ENCODE results near the gene DNAJC18.
"Not testable (repeated sequence)": the region's sequence is repeated elsewhere in the genome, so short reads cannot be mapped to it uniquely, and the experiment has no call there.

Gene DNAJC18

GRCh38 chr5:139388198-139388821, 51.0 kb downstream of the DNAJC18 start:
- in situ Hi-C loops (cut with HindIII; ENCODE audit: low sequenced_read_pairs): no loop called here
- no peak overlapping the region for H3K4me3 ChIP-seq (ENCODE audit: low read depth, low read length)
- TF ChIP-seq, protein P1, sequence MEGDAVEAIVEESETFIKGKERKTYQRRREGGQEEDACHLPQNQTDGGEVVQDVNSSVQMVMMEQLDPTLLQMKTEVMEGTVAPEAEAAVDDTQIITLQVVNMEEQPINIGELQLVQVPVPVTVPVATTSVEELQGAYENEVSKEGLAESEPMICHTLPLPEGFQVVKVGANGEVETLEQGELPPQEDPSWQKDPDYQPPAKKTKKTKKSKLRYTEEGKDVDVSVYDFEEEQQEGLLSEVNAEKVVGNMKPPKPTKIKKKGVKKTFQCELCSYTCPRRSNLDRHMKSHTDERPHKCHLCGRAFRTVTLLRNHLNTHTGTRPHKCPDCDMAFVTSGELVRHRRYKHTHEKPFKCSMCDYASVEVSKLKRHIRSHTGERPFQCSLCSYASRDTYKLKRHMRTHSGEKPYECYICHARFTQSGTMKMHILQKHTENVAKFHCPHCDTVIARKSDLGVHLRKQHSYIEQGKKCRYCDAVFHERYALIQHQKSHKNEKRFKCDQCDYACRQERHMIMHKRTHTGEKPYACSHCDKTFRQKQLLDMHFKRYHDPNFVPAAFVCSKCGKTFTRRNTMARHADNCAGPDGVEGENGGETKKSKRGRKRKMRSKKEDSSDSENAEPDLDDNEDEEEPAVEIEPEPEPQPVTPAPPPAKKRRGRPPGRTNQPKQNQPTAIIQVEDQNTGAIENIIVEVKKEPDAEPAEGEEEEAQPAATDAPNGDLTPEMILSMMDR (IDR thresholded peaks at IDR 0.05; ENCODE audit: low read depth, low read length, missing control alignments): no peak
- DNase-seq (ENCODE audit: low read depth): no peak

- DNase-seq (ENCODE audit: low read depth): no peak
- in situ Hi-C loops (cut with HindIII; ENCODE audit: low sequenced_read_pairs): no loop called here
- TF ChIP-seq, protein P1 (IDR thresholded peaks at IDR 0.05; ENCODE audit: low read depth, low read length, missing control alignments): no peak
- H3K4me3 ChIP-seq (ENCODE audit: low read depth, low read length): no peak overlapping the region
Observed at GRCh38 chr5:139387611-139388197, 51.6 kb downstream of the DNAJC18 start.

GRCh38 chr5:139386956-139387355, 52.4 kb downstream of the DNAJC18 start:
- DNase-seq (ENCODE audit: low read depth); H3K4me3 ChIP-seq (ENCODE audit: low read depth, low read length); in situ Hi-C loops (cut with HindIII; ENCODE audit: low sequenced_read_pairs): not testable (repeated sequence)

GRCh38 chr5:139386050-139386438, 53.3 kb downstream of the DNAJC18 start:
- TF ChIP-seq, protein P1 (IDR thresholded peaks at IDR 0.05; ENCODE audit: low read depth, low read length, missing control alignments): no peak
- DNase-seq (ENCODE audit: low read depth): no peak
- no peak overlapping the region for H3K4me3 ChIP-seq (ENCODE audit: low read depth, low read length)
- in situ Hi-C loops (cut with HindIII; ENCODE audit: low sequenced_read_pairs): no loop called here

DNA sequence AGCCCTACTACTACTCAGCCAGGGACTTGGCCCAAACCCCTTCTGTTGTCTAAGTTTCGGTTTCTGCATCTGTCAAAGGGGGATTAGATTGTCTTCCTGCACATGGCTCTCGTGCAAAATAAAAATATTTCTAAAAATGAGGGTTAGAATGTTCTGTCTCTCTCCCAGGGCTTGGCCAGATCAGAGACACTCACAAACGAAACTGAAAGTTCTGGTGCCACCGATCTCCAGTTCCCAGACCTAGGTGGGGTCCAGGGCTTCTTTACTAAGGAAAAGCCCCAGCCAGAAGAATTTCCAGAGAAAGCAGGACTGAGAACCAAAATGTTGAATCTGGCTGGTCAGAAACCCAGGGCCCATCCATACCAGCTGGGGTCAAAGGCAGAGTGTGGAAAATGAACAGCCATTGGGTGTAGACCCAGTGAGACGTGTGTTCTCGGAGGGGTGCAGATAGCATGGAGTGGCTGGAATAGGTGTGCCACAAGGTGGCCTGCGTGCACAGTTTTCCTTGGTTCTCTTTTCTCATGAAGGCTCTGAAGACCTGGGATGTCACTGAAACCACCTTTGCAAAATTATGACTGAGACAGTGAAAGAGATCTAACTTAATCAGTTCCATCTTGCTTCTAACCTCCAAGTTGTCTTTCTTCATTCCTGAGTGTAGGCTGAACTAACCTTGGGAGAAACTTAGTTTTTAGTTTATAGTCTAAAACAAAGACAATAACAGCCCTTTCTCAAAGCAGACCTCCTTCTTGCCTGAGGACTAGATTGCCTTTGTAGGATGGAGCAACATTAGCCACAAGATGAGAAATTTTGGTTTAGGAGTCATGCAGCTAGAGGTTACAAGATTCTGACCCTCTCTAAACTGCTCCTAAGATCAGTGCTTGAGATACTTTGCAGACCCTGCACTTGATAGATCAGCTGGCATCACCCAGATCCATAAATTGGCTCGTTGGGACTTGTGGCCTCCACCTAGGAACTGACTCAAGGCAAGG, 54.0 kb downstream of the DNAJC18 start:
- H3K4me3 ChIP-seq (ENCODE audit: low read depth, low read length): no peak overlapping the region
- TF ChIP-seq, protein P1 (IDR thresholded peaks at IDR 0.05; ENCODE audit: low read depth, low read length, missing control alignments): no peak
- no peak for DNase-seq (ENCODE audit: low read depth)
- in situ Hi-C loops (cut with HindIII; ENCODE audit: low sequenced_read_pairs): no loop called here

DNA sequence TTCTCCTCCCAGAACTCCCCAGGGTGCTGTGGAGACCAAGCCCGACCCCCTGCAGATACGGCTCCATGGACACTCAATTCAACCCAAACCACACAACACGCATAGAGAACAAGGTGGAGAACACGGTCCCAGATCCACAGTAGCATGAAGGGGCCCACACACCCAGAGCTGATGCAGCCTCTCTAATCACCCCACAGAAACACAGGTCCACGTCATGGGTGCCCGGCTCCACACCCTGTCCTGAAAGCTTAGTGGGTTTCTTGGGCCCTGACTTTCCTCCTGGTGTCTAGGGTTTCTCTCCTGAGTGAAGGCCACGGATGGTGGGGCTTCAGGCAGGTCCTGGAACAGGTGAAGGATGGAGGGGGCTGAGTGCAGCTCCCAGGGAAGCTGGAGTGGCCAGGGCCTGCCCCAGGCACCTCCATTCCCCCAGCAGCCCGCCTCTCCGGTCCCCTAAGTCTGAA, 54.7 kb downstream of the DNAJC18 start:
- H3K4me3 ChIP-seq (ENCODE audit: low read depth, low read length): no peak overlapping the region
- TF ChIP-seq, protein P1 (IDR thresholded peaks at IDR 0.05; ENCODE audit: low read depth, low read length, missing control alignments): no peak
- in situ Hi-C loops (cut with HindIII; ENCODE audit: low sequenced_read_pairs): no loop called here
- DNase-seq (ENCODE audit: low read depth): no peak
